Measurements from ENCODE around the gene GPC6.

Gene GPC6

GRCh38 chr13:94080527-94080926, 853.9 kb downstream of the GPC6 start (continued):
- TF ChIP-seq ZNF692 (tag by site-specific recombination; IDR thresholded peaks at IDR 0.05) (no peak), ZNF792 (tag by site-specific recombination; IDR thresholded peaks at IDR 0.05) (no peak), ZNF624 (tag by site-specific recombination; IDR thresholded peaks at IDR 0.05) (no peak), ZBTB26 (tag by site-specific recombination; optimal IDR thresholded peaks at IDR 0.05) (no peak)

- Histone ChIP-seq H3K36me3 (ENCODE audit: control insufficient read depth in 2 of 2, insufficient read depth in 1 of 2, low read length in 2 of 2) (no peaks in the 10 kb centered on the region), H3K4me1 (ENCODE audit: control insufficient read depth, insufficient read depth, low read length) (no peaks in the 10 kb centered on the region), H3K4me3 (ENCODE audit: low read depth, low read length) (no peak overlapping the region), H3K9me3 (ENCODE audit: control insufficient read depth, insufficient read depth, low read depth, low read length) (no peaks in the 10 kb centered on the region), H3K27ac (ENCODE audit: extremely low read depth, low read depth, low read length) (no peak overlapping the region)
- TF ChIP-seq ZNF549 (tag by site-specific recombination; IDR thresholded peaks at IDR 0.05) (no peak), ZBTB17 (tag by site-specific recombination; IDR thresholded peaks at IDR 0.05) (no peak), ZNF394 (tag by site-specific recombination; IDR thresholded peaks at IDR 0.05; ENCODE audit: borderline replicate concordance) (no peak), ZSCAN18 (tag by site-specific recombination; IDR thresholded peaks at IDR 0.05) (no peak)
- CTCF ChIA-PET = no interaction called here
- POLR2A ChIA-PET = no interaction called here
Observed at GRCh38 chr13:94087100-94087499, 860.5 kb downstream of the GPC6 start.

GRCh38 chr13:94088742-94089141, 862.1 kb downstream of the GPC6 start:
- Histone ChIP-seq H3K9me3 (ENCODE audit: control insufficient read depth, insufficient read depth, low read depth, low read length) (no peaks in the 10 kb centered on the region), H3K36me3 (ENCODE audit: control insufficient read depth in 2 of 2, insufficient read depth in 1 of 2, low read length in 2 of 2) (no peaks in the 10 kb centered on the region), H3K27ac (ENCODE audit: extremely low read depth, low read depth, low read length) (no peak overlapping the region), H3K4me1 (ENCODE audit: control insufficient read depth, insufficient read depth, low read length) (no peaks in the 10 kb centered on the region), H3K4me3 (ENCODE audit: low read depth, low read length) (no peak overlapping the region)
- POLR2A ChIA-PET = no interaction called here
- CTCF ChIA-PET = no interaction called here
- TF ChIP-seq ZNF423 (tag by site-specific recombination; IDR thresholded peaks at IDR 0.05) (no peak), PRDM2 (tag by site-specific recombination; IDR thresholded peaks at IDR 0.05; ENCODE audit: borderline replicate concordance) (no peak), ZFP3 (tag by site-specific recombination; IDR thresholded peaks at IDR 0.05; ENCODE audit: low read depth) (no peak), ZNF112 (tag by site-specific recombination; IDR thresholded peaks at IDR 0.05) (no peak), ZNF214 (tag by site-specific recombination; IDR thresholded peaks at IDR 0.05; ENCODE audit: borderline replicate concordance) (no peak), ZNF157 (tag by site-specific recombination; IDR thresholded peaks at IDR 0.05) (no peak), GLI2 (tag by site-specific recombination; IDR thresholded peaks at IDR 0.05; ENCODE audit: borderline replicate concordance, low read depth) (no peak), HOXD13 (CRISPR knock-in tag; IDR thresholded peaks at IDR 0.05; ENCODE audit: borderline replicate concordance) (no peak), ZNF184 (tag by site-specific recombination; IDR thresholded peaks at IDR 0.05) (no peak), ZNF518A (tag by site-specific recombination; conservative IDR thresholded peaks at IDR 0.05; ENCODE audit: low read depth) (no peak), SCRT2 (tag by site-specific recombination; IDR thresholded peaks at IDR 0.05) (no peak)
